MM.1S (cell line): ENCODE data around the gene TCF7L2.

Source experiments
- DNase-seq: peaks from one replicate; pipeline ENCODE4 v3.0.0-alpha.2; 2015
- H2AFZ ChIP-seq: fragments of 300-600 bp; sonication (generic); 2 replicates; pipeline ENCODE4 v1.6.0; 2016; ENCODE audit warnings: antibody characterized with exemption, low read length
- H3F3A ChIP-seq: fragments of 300-600 bp; sonication (generic); 2 replicates; pipeline ENCODE4 v1.6.1; 2016; ENCODE audit warnings: mild to moderate bottlenecking, antibody characterized with exemption, low read length, moderate library complexity, mixed read lengths; ENCODE audit not compliant: insufficient read depth
- H3K27ac ChIP-seq: fragments of 300-600 bp; sonication (generic); 2 replicates; pipeline ENCODE4 v1.5.1; 2016; ENCODE audit warnings: mild to moderate bottlenecking, low read length
- H3K27me3 ChIP-seq: fragments of 300-600 bp; sonication (generic); replicated peaks from 2 replicates; pipeline ENCODE4 v1.6.0; 2016; ENCODE audit warnings: low read length; ENCODE audit not compliant: insufficient read depth
- H3K36me3 ChIP-seq: fragments of 300-600 bp; sonication (generic); replicated peaks from 2 replicates; pipeline ENCODE4 v1.6.1; 2016; ENCODE audit warnings: mild to moderate bottlenecking, low read length, mixed read lengths; ENCODE audit not compliant: insufficient read depth
- H3K4me1 ChIP-seq: fragments of 300-600 bp; sonication (generic); 2 replicates; pipeline ENCODE4 v1.6.1; 2016; ENCODE audit warnings: low read length, mixed read lengths
- H3K4me2 ChIP-seq: fragments of 300-600 bp; sonication (generic); 2 replicates; pipeline ENCODE4 v1.6.0; 2016; ENCODE audit warnings: low read depth, low read length
- H3K4me3 ChIP-seq: fragments of 300-600 bp; sonication (generic); 2 replicates; pipeline ENCODE4 v1.5.1; 2016; ENCODE audit warnings: low read length, mixed read lengths
- H3K79me2 ChIP-seq: fragments of 300-600 bp; sonication (generic); 2 replicates; pipeline ENCODE4 v1.6.1; 2016; ENCODE audit warnings: mixed run types, low read length, mixed read lengths
- H3K9ac ChIP-seq: fragments of 300-600 bp; sonication (generic); 2 replicates; pipeline ENCODE4 v1.6.1; 2016; ENCODE audit warnings: low read length, mixed read lengths
- H3K9me2 ChIP-seq: fragments of 300-600 bp; sonication (generic); replicated peaks from 2 replicates; pipeline ENCODE4 v1.6.1; 2016; ENCODE audit warnings: mild to moderate bottlenecking, low read length, mixed read lengths; ENCODE audit not compliant: insufficient read depth
- H3K9me3 ChIP-seq: fragments of 300-600 bp; sonication (generic); replicated peaks from 2 replicates; pipeline ENCODE4 v1.6.1; 2016; ENCODE audit warnings: mild to moderate bottlenecking, low read length, mixed read lengths; ENCODE audit not compliant: insufficient read depth
- H4K20me1 ChIP-seq: fragments of 300-600 bp; sonication (generic); 2 replicates; pipeline ENCODE4 v1.6.1; 2016; ENCODE audit warnings: mild to moderate bottlenecking, low read length, moderate library complexity, mixed read lengths; ENCODE audit not compliant: insufficient read depth
- CTCF ChIP-seq: fragments of 300-600 bp; sonication (generic); IDR thresholded peaks from 2 replicates; pipeline ENCODE4 v1.5.1; 2016; ENCODE audit warnings: antibody characterized with exemption, low read length, mixed read lengths
- EZH2 ChIP-seq: fragments of 300-600 bp; sonication (generic); optimal IDR thresholded peaks from 2 replicates; pipeline ENCODE3; 2017; ENCODE audit warnings: low read depth, mild to moderate bottlenecking, antibody characterized with exemption, low read length, mixed read lengths
- EZH2phosphoT487 ChIP-seq: fragments of 300-600 bp; sonication (generic); IDR thresholded peaks from 2 replicates; pipeline ENCODE4 v1.6.1; 2018; ENCODE audit warnings: antibody characterized with exemption, low read length

Gene TCF7L2

DNA sequence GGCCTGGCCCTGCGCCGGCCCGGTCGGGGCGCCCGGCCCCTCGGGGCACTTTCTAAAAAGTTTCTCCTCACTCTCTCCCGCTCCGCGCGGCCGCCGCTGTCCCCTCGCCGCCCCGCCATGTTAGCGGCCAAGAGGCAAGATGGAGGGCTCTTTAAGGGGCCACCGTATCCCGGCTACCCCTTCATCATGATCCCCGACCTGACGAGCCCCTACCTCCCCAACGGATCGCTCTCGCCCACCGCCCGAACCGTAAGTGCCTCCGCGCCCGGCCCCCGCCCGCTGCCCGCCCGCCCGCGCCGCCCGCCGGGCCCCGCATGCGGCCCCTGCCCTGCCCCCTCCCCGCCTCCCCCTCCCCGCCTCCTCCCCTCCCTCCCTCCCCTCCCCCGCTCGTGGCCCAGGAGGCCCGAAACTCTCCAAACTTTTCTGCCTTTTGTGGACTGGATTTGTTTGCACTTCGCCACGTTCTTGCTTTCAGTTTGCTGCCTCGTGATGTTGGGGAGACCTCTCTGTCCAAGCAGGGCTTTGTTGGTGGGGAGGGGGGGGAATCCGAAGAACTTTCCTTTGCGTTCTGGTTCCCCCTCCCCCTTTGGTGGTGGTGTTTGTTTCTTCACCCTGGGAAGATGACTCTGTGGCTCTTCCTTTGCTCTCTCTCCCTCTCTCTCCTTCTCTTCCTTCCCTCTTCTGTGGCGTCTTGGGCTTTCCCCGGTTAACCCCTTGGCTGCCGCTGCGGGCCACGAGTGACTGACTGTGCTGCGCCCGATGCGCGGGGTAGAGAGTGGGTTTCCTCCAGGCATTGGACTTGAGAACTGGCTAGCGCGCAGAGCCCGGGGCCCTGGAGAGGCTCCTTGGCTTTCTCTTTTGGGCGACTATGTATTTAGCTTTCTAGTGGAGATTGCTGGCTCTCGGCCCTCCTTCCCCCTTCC, 1.6 kb downstream of the TCF7L2 start:
- Histone ChIP-seq H3K4me1 (no peaks in the 10 kb centered on the region), H3K9me3 (no peaks in the 10 kb centered on the region), H3K9ac (no peak overlapping the region), H3F3A (no peaks in the 10 kb centered on the region), H4K20me1 (no peaks in the 10 kb centered on the region), H3K36me3 (no peaks in the 10 kb centered on the region), H3K27me3 (peaks cover 76% of the 10 kb centered on the region), H3K4me3 (peak overlapping the region; percentile 75), H3K4me2 (peak overlapping the region; percentile 97), H3K79me2 (no peaks in the 10 kb centered on the region), H3K27ac (no peak overlapping the region), H2AFZ (peak overlapping the region; percentile 43), H3K9me2 (no peaks in the 10 kb centered on the region)
- DNase-seq = peak; percentile 10
- no peak for TF ChIP-seq CTCF
- no peak for TF ChIP-seq EZH2
- no peak for TF ChIP-seq EZH2phosphoT487

- no peak overlapping the region for H2AFZ ChIP-seq
- no peaks in the 10 kb centered on the region for H3F3A ChIP-seq
- no peaks in the 10 kb centered on the region for H3K79me2 ChIP-seq
- peaks cover 83% of the 10 kb centered on the region for H3K27me3 ChIP-seq
- no peaks in the 10 kb centered on the region for H3K9me3 ChIP-seq
- H3K4me2 ChIP-seq = peak overlapping the region; percentile 97
- no peak for TF ChIP-seq CTCF
- H3K9me2 ChIP-seq = no peaks in the 10 kb centered on the region
- no peak for DNase-seq
- H4K20me1 ChIP-seq = no peaks in the 10 kb centered on the region
- H3K4me1 ChIP-seq = no peaks in the 10 kb centered on the region
- no peak overlapping the region for H3K9ac ChIP-seq
- H3K27ac ChIP-seq = no peak overlapping the region
- H3K4me3 ChIP-seq = peak overlapping the region; percentile 75
- H3K36me3 ChIP-seq = no peaks in the 10 kb centered on the region
These were observed 2.5 kb downstream of the TCF7L2 start for GRCh38 chr10:112952282-112953173.

DNA sequence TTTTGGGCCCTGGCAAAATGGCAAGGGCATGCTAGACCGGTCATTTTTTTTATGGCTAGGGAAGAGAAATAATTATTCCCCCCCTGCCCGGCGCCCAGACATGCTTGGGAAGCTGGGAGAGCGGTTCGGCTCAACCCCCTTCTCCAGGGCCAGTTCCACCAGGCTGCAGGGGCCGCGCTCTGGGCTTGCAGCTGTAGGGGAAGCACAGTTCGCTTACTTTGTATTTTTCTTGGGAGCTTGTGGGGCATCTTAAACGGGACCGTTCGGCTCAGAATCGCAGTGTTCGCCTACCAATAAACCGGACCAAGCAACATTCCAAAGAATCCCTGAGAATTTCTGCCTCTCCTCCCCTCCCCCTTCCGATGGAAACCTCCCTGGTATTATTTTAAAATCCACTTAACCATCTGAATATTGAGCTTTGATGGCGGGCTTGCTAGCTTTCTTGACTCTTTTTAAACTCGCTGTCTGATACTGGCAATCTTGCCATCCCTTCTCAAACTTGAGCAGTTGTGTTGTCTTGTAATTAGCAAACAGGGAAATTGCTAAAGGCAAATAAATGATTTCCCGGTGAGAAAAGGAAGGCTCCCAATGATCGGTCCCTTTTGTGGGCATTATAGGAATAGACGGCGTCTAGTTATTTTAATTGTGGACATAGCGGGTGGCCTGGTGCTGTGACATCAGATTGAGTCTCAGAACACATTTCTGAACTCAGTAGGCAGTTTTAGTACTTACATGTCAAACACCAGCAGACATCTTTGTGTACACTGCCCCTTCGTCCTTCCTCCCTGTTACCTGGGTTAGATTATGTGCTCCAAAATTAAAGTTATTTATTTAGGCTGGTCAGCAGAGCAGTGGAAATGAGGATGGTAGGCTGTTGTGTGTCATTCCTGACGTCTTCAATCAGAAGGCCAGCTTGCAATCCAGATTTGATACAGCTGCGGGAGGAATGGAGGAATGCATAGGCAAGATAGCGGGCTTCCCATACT, 3.4 kb downstream of the TCF7L2 start:
- H2AFZ ChIP-seq = no peak overlapping the region
- no peak overlapping the region for H3K4me2 ChIP-seq
- no peaks in the 10 kb centered on the region for H4K20me1 ChIP-seq
- H3F3A ChIP-seq = no peaks in the 10 kb centered on the region
- H3K4me1 ChIP-seq = no peaks in the 10 kb centered on the region
- H3K27ac ChIP-seq = no peak overlapping the region
- H3K4me3 ChIP-seq = no peak overlapping the region
- DNase-seq = no peak
- H3K9ac ChIP-seq = no peak overlapping the region
- no peaks in the 10 kb centered on the region for H3K9me2 ChIP-seq
- no peaks in the 10 kb centered on the region for H3K36me3 ChIP-seq
- no peaks in the 10 kb centered on the region for H3K9me3 ChIP-seq
- no peaks in the 10 kb centered on the region for H3K79me2 ChIP-seq
- TF ChIP-seq CTCF (no peak), EZH2 (no peak), EZH2phosphoT487 (no peak)
- H3K27me3 ChIP-seq = peaks cover 83% of the 10 kb centered on the region
